Cardiac muscle cell (in vitro differentiated cells and primary cell): ENCODE data around the gene HEBP1. TPM values are rescaled to one million over a fixed set of nuclear protein-coding genes. Genes with fewer than 3 reads are reported as not detected.

Experiments used
- DNase-seq, 2 donors: peaks; one replicate each; pipeline versions ENCODE4 v3.0.0 to v3.0.0-alpha.2; 2010 to 2017; ENCODE audit warnings: low read depth in 1 of 2, low spot score in 1 of 2
- H3K27ac ChIP-seq: fragments of 200-600 bp; sonication (generic); 2 replicates; pipeline ENCODE4 v1.5.1; 2016
- H3K27me3 ChIP-seq: fragments of 200-600 bp; sonication (generic); 2 replicates; pipeline ENCODE4 v1.6.0; 2016; ENCODE audit warnings: control low read depth
- H3K36me3 ChIP-seq: fragments of 200-600 bp; sonication (generic); 2 replicates; pipeline ENCODE4 v1.5.1; 2016; ENCODE audit warnings: control low read depth
- H3K4me1 ChIP-seq: fragments of 200-600 bp; sonication (generic); 2 replicates; pipeline ENCODE4 v1.8.1; 2017; ENCODE audit warnings: low read depth, mild to moderate bottlenecking, mixed run types
- H3K4me3 ChIP-seq: fragments of 200-600 bp; sonication (generic); 2 replicates; pipeline ENCODE4 v1.5.1; 2016; ENCODE audit warnings: mild to moderate bottlenecking
- H3K9me3 ChIP-seq: fragments of 200-600 bp; sonication (generic); 2 replicates; pipeline ENCODE4 v1.5.1; 2017; ENCODE audit warnings: low read depth, mild to moderate bottlenecking, control low read depth
- polyA plus RNA-seq: library from polyadenylated mRNA; unstranded; fragments of >200 nt; fragmentation: Nextera tagmentation; extraction: Ambion mirVana; gene quantifications from 2 replicates; pipeline ENCODE4 v1.2.1, GENCODE V29; 2016
- total RNA-seq: library from RNA; depleted of rRNA; stranded (reverse); fragments of >200 nt; gene quantifications from 2 replicates; pipeline ENCODE4 v1.2.3, GENCODE V29; 2016
- TF ChIP-seq, protein P1 (sequence below): IDR thresholded peaks from 2 replicates; pipeline ENCODE4 v1.5.1; 2012; ENCODE audit warnings: low read depth, mild to moderate bottlenecking, low read length

HEBP1 gene
- total and polyA plus RNA-seq, 2 experiments from 2014 or later, result 31.2 to 44.1 TPM

DNA sequence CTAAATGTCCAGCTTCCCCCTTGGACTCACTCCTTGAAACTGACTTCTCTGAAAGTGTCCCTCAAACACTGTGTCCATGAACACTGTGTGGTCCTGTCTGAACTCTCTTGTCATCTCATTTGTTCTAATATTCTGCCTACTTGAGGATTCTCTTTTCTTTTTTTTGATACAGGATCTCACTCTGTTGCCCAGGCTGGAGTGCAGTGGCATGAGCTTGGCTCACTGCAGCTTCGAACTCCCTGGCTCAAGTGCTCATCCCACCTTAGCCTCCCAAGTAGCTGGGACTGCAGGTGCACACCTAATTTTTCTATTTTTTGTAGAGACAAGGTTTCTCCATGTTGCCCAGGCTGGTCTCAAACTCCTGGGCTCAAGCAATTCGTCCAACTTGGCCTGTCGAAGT is 4.9 kb upstream of the HEBP1 start:
- peaks cover 9% of the 10 kb centered on the region for H3K27me3 ChIP-seq
- H3K27ac ChIP-seq, result no peak overlapping the region
- H3K4me3 ChIP-seq, result no peak overlapping the region
- H3K9me3 ChIP-seq, result no peaks in the 10 kb centered on the region
- DNase-seq, result no peak
- TF ChIP-seq, protein P1, sequence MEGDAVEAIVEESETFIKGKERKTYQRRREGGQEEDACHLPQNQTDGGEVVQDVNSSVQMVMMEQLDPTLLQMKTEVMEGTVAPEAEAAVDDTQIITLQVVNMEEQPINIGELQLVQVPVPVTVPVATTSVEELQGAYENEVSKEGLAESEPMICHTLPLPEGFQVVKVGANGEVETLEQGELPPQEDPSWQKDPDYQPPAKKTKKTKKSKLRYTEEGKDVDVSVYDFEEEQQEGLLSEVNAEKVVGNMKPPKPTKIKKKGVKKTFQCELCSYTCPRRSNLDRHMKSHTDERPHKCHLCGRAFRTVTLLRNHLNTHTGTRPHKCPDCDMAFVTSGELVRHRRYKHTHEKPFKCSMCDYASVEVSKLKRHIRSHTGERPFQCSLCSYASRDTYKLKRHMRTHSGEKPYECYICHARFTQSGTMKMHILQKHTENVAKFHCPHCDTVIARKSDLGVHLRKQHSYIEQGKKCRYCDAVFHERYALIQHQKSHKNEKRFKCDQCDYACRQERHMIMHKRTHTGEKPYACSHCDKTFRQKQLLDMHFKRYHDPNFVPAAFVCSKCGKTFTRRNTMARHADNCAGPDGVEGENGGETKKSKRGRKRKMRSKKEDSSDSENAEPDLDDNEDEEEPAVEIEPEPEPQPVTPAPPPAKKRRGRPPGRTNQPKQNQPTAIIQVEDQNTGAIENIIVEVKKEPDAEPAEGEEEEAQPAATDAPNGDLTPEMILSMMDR, result no peak
- no peaks in the 10 kb centered on the region for H3K36me3 ChIP-seq
- no peaks in the 10 kb centered on the region for H3K4me1 ChIP-seq

DNA sequence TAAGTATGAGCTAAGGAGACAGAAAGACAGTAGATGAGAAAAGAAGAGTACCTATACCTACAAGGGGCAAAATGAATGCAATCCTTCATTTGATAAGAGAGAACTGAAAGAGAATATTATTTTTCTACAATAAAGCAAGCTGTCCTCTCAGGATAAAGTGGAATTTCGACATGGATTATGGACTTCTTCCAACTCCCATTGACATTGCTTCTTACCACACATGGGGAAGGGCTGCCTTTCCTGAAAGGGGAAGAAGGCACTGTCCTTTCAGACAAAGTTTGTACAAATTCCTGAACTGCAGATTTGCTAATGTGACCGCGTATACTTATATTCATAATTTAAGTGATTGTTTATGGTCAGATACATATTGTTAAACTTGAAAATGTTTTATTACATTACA is 4.3 kb upstream of the HEBP1 start:
- Histone ChIP-seq H3K27ac (no peak overlapping the region), H3K4me3 (no peak overlapping the region), H3K4me1 (peaks cover under 1% of the 10 kb centered on the region), H3K27me3 (peaks cover 9% of the 10 kb centered on the region), H3K36me3 (no peaks in the 10 kb centered on the region), H3K9me3 (no peaks in the 10 kb centered on the region)
- TF ChIP-seq, protein P1, result no peak
- DNase-seq, result peak in 1 of 2 donors; percentile 67

DNA sequence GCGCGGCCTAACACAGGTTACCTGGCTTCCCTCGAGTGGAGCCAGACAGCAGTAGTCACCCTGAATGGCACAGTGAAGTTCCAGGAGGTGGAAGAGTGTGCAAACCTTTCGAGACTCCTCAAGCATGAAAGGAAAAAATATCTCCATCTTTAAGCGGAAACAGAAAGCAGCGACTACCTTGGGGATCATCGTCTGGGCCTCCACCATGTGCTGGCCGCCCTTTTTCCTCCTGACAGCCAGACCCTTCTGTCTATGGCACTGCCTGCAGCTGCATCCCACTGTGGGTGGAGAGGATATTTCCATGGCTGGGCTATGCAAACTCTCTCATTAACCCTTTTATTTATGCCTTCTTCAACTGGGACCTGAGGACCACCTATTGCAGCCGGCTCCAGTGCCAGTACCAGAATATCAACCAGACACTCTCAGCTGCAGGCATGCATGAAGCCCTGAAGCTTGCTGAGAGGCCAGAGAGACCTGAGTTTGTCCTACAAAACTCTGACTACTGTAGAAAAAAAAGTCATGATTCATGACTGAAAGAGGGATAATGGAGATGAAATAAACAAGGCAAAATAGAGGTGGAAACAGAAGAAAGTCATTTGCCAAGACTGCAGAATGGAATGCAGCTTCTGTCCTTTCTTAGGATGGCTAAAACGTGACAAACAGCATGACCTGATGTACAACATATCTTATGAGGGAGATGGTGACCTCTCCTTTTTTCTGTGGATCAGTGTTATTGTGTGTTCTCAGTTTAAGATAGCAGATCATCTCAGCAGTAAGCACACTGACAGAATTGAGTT is 2.4 kb upstream of the HEBP1 start:
- no peak overlapping the region for H3K27ac ChIP-seq
- H3K4me1 ChIP-seq, result peaks cover 3% of the 10 kb centered on the region
- DNase-seq, result no peak
- H3K4me3 ChIP-seq, result no peak overlapping the region
- no peaks in the 10 kb centered on the region for H3K36me3 ChIP-seq
- TF ChIP-seq, protein P1, result no peak
- H3K27me3 ChIP-seq, result peaks cover 9% of the 10 kb centered on the region
- no peaks in the 10 kb centered on the region for H3K9me3 ChIP-seq

DNA sequence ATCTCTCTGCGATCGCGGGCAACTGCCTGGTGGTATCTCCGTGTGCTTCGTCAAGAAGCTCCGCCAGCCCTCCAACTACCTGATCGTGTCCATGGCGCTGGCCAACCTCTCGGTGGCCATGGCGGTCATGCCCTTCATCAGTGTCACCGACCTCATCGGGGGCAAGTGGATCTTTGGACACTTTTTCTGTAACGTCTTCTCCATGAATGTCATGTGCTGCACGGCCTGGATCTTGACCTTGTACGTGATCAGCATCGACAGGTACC is 1.6 kb upstream of the HEBP1 start:
- H3K9me3 ChIP-seq, result no peaks in the 10 kb centered on the region
- H3K36me3 ChIP-seq, result no peaks in the 10 kb centered on the region
- no peak for DNase-seq
- peaks cover 9% of the 10 kb centered on the region for H3K4me1 ChIP-seq
- no peak overlapping the region for H3K27ac ChIP-seq
- H3K27me3 ChIP-seq, result peaks cover 9% of the 10 kb centered on the region
- TF ChIP-seq, protein P1, result no peak
- peak overlapping the region; percentile 69 for H3K4me3 ChIP-seq

DNA sequence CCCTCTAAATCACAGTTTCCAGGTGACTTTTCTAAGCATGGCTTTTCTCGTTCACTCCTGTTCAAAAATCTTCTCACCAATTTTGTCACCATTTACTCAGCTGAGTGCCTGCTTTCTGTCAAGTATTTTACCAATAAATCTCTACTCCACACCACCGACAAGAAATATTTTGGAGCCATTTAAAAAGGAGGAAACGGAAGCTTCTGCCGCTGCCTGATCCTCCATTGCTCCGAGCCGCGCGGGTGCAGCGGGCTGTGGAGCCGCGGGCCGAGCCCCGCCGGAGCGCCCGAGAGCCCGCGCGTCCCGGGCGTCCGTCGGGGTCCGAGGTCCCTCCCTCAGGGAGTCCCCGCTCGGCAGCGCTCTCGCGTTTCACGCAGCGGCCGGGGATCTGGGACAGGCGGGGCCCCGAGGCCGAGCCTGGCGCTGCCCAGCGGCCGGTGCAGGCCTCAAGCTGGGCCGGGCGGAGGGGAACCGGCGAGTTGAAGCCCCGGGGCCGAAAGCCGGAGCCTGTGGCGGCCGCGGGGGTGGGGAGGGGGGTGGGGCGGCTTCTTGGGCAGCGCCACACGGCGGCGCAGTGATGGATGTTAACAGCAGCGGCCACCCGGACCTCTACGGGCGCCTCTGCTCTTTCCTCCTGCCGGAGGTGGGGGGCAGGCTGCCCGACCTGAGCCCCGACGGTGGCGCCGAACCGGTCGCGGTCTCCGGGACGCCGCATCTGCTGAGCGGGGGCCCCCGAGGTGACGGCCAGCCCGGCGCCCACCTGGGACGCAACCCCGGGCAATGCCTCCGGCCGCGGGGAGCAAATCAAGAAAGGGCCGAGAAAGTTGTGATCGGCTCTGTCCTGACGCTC is 1.1 kb upstream of the HEBP1 start:
- peak; percentile 70 to 72 for DNase-seq
- Histone ChIP-seq H3K4me3 (peak overlapping the region; percentile 69), H3K36me3 (no peaks in the 10 kb centered on the region), H3K9me3 (no peaks in the 10 kb centered on the region), H3K4me1 (peaks cover 9% of the 10 kb centered on the region), H3K27me3 (peaks cover 9% of the 10 kb centered on the region), H3K27ac (peak overlapping the region; percentile 5)
- TF ChIP-seq, protein P1, result peak; percentile 35
